Measurements from ENCODE around the gene TVP23A. TPM values are rescaled to one million over a fixed set of nuclear protein-coding genes. Genes with fewer than 3 reads are reported as not detected.
"Not testable (repeated sequence)": the region's sequence is repeated elsewhere in the genome, so short reads cannot be mapped to it uniquely, and the experiment has no call there.

TVP23A gene
- total RNA-seq, 2 donors from 2014 or later: 0.22 to 0.69 TPM

GRCh38 chr16:10799736-10800135, 18.9 kb downstream of the TVP23A start:
- H3K36me3 Mint-ChIP-seq (ENCODE audit: low read depth): no peaks in the 10 kb centered on the region
- peaks cover 3% of the 10 kb centered on the region for H3K27me3 Mint-ChIP-seq
- no peaks in the 10 kb centered on the region for H3K9me3 Mint-ChIP-seq
- no peaks in the 10 kb centered on the region for H3K4me1 Mint-ChIP-seq
- H3K4me3 Mint-ChIP-seq: no peak overlapping the region
- H3K27ac Mint-ChIP-seq: peak overlapping the region; percentile 19
- no peak for ATAC-seq (replicated peaks)

GRCh38 chr16:10791048-10791447, 27.5 kb downstream of the TVP23A start:
- H3K36me3 Mint-ChIP-seq (ENCODE audit: low read depth): no peaks in the 10 kb centered on the region
- H3K27ac Mint-ChIP-seq: no peak overlapping the region

GRCh38 chr16:10788630-10789029, 30.0 kb downstream of the TVP23A start:
- not testable (repeated sequence) for H3K27ac Mint-ChIP-seq; H3K4me1 Mint-ChIP-seq; H3K36me3 Mint-ChIP-seq (ENCODE audit: low read depth); H3K4me3 Mint-ChIP-seq; H3K9me3 Mint-ChIP-seq; H3K27me3 Mint-ChIP-seq; ATAC-seq (replicated peaks)

More at GRCh38 chr16:10791048-10791447, 27.5 kb downstream of the TVP23A start:
- H3K4me3 Mint-ChIP-seq: no peak overlapping the region
- no peaks in the 10 kb centered on the region for H3K4me1 Mint-ChIP-seq
- H3K27me3 Mint-ChIP-seq: peaks cover 8% of the 10 kb centered on the region
- no peaks in the 10 kb centered on the region for H3K9me3 Mint-ChIP-seq
- no peak for ATAC-seq (replicated peaks)

GRCh38 chr16:10787304-10787703, 31.3 kb downstream of the TVP23A start:
- no peaks in the 10 kb centered on the region for H3K9me3 Mint-ChIP-seq
- no peaks in the 10 kb centered on the region for H3K36me3 Mint-ChIP-seq (ENCODE audit: low read depth)
- H3K4me1 Mint-ChIP-seq: no peaks in the 10 kb centered on the region
- H3K4me3 Mint-ChIP-seq: no peak overlapping the region
- H3K27me3 Mint-ChIP-seq: peaks cover 8% of the 10 kb centered on the region
- H3K27ac Mint-ChIP-seq: no peak overlapping the region
- ATAC-seq (replicated peaks): no peak

GRCh38 chr16:10782628-10783027, 36.0 kb downstream of the TVP23A start:
- H3K9me3 Mint-ChIP-seq: no peaks in the 10 kb centered on the region
- peaks cover 17% of the 10 kb centered on the region for H3K27me3 Mint-ChIP-seq
- ATAC-seq (replicated peaks): no peak
- no peak overlapping the region for H3K27ac Mint-ChIP-seq
- H3K36me3 Mint-ChIP-seq (ENCODE audit: low read depth): no peaks in the 10 kb centered on the region
- no peaks in the 10 kb centered on the region for H3K4me1 Mint-ChIP-seq
- H3K4me3 Mint-ChIP-seq: no peak overlapping the region

- H3K4me3 Mint-ChIP-seq: no peak overlapping the region
- ATAC-seq (replicated peaks): no peak
- no peaks in the 10 kb centered on the region for H3K9me3 Mint-ChIP-seq
- no peak overlapping the region for H3K27ac Mint-ChIP-seq
- H3K36me3 Mint-ChIP-seq (ENCODE audit: low read depth): no peaks in the 10 kb centered on the region
- H3K27me3 Mint-ChIP-seq: peaks cover 16% of the 10 kb centered on the region
- H3K4me1 Mint-ChIP-seq: peaks cover 4% of the 10 kb centered on the region
These were observed 38.0 kb downstream of the TVP23A start for GRCh38 chr16:10780628-10781027.

GRCh38 chr16:10779908-10780307, 38.7 kb downstream of the TVP23A start:
- H3K27me3 Mint-ChIP-seq: peaks cover 20% of the 10 kb centered on the region
- not testable (repeated sequence) for H3K27ac Mint-ChIP-seq; H3K4me3 Mint-ChIP-seq; H3K9me3 Mint-ChIP-seq; ATAC-seq (replicated peaks); H3K36me3 Mint-ChIP-seq (ENCODE audit: low read depth); H3K4me1 Mint-ChIP-seq

- H3K9me3 Mint-ChIP-seq: no peaks in the 10 kb centered on the region
- H3K27ac Mint-ChIP-seq: no peak overlapping the region
- H3K4me1 Mint-ChIP-seq: peaks cover 8% of the 10 kb centered on the region
- no peak overlapping the region for H3K4me3 Mint-ChIP-seq
- no peaks in the 10 kb centered on the region for H3K36me3 Mint-ChIP-seq (ENCODE audit: low read depth)
- H3K27me3 Mint-ChIP-seq: peaks cover 20% of the 10 kb centered on the region
- no peak for ATAC-seq (replicated peaks)
These were observed 41.2 kb downstream of the TVP23A start for GRCh38 chr16:10777356-10777755.

GRCh38 chr16:10776923-10777322, 41.7 kb downstream of the TVP23A start:
- H3K4me1 Mint-ChIP-seq; H3K9me3 Mint-ChIP-seq; H3K4me3 Mint-ChIP-seq; ATAC-seq (replicated peaks); H3K27ac Mint-ChIP-seq; H3K36me3 Mint-ChIP-seq (ENCODE audit: low read depth): not testable (repeated sequence)
- peaks cover 20% of the 10 kb centered on the region for H3K27me3 Mint-ChIP-seq

GRCh38 chr16:10776280-10776679, 42.3 kb downstream of the TVP23A start:
- peaks cover 17% of the 10 kb centered on the region for H3K27me3 Mint-ChIP-seq
- H3K27ac Mint-ChIP-seq: no peak overlapping the region
- peaks cover 8% of the 10 kb centered on the region for H3K4me1 Mint-ChIP-seq
- no peaks in the 10 kb centered on the region for H3K9me3 Mint-ChIP-seq
- ATAC-seq (replicated peaks): peak; percentile 83
- no peak overlapping the region for H3K4me3 Mint-ChIP-seq
- no peaks in the 10 kb centered on the region for H3K36me3 Mint-ChIP-seq (ENCODE audit: low read depth)

GRCh38 chr16:10770907-10771306, 47.7 kb downstream of the TVP23A start:
- no peaks in the 10 kb centered on the region for H3K9me3 Mint-ChIP-seq
- no peak overlapping the region for H3K27ac Mint-ChIP-seq
- H3K4me1 Mint-ChIP-seq: peaks cover 4% of the 10 kb centered on the region
- H3K27me3 Mint-ChIP-seq: peaks cover 4% of the 10 kb centered on the region
- H3K36me3 Mint-ChIP-seq (ENCODE audit: low read depth): peaks cover 30% of the 10 kb centered on the region
- no peak overlapping the region for H3K4me3 Mint-ChIP-seq
- ATAC-seq (replicated peaks): no peak

GRCh38 chr16:10769381-10769780, 49.2 kb downstream of the TVP23A start:
- Mint-ChIP-seq H3K36me3 (ENCODE audit: low read depth) (peaks cover 43% of the 10 kb centered on the region), H3K4me1 (peaks cover 4% of the 10 kb centered on the region), H3K4me3 (no peak overlapping the region), H3K27me3 (no peaks in the 10 kb centered on the region), H3K9me3 (no peaks in the 10 kb centered on the region), H3K27ac (no peak overlapping the region)
- ATAC-seq (replicated peaks): no peak

GRCh38 chr16:10767127-10767526, 51.5 kb downstream of the TVP23A start:
- Mint-ChIP-seq H3K27me3 (no peaks in the 10 kb centered on the region), H3K9me3 (no peaks in the 10 kb centered on the region), H3K4me3 (no peak overlapping the region), H3K27ac (no peak overlapping the region), H3K36me3 (ENCODE audit: low read depth) (peaks cover 63% of the 10 kb centered on the region), H3K4me1 (peaks cover 4% of the 10 kb centered on the region)
- ATAC-seq (replicated peaks): no peak

GRCh38 chr16:10765772-10766171, 52.8 kb downstream of the TVP23A start:
- peaks cover 76% of the 10 kb centered on the region for H3K36me3 Mint-ChIP-seq (ENCODE audit: low read depth)
- no peaks in the 10 kb centered on the region for H3K27me3 Mint-ChIP-seq
- peaks cover 4% of the 10 kb centered on the region for H3K4me1 Mint-ChIP-seq
- no peaks in the 10 kb centered on the region for H3K9me3 Mint-ChIP-seq
- peak; percentile 52 for ATAC-seq (replicated peaks)
- H3K4me3 Mint-ChIP-seq: no peak overlapping the region
- peak overlapping the region; percentile 1 for H3K27ac Mint-ChIP-seq

GRCh38 chr16:10763456-10763855, 55.1 kb downstream of the TVP23A start:
- Mint-ChIP-seq H3K36me3 (ENCODE audit: low read depth) (peaks cover 89% of the 10 kb centered on the region), H3K27ac (no peak overlapping the region), H3K4me1 (peaks cover 4% of the 10 kb centered on the region), H3K27me3 (no peaks in the 10 kb centered on the region), H3K9me3 (no peaks in the 10 kb centered on the region), H3K4me3 (no peak overlapping the region)
- no peak for ATAC-seq (replicated peaks)

- Mint-ChIP-seq H3K4me3 (no peak overlapping the region), H3K27me3 (no peaks in the 10 kb centered on the region), H3K4me1 (peaks cover 4% of the 10 kb centered on the region), H3K36me3 (ENCODE audit: low read depth) (peaks cover 92% of the 10 kb centered on the region), H3K9me3 (no peaks in the 10 kb centered on the region), H3K27ac (no peak overlapping the region)
- no peak for ATAC-seq (replicated peaks)
These were observed 56.1 kb downstream of the TVP23A start for GRCh38 chr16:10762336-10763016.

Measured in activated T-helper 17 cell treated with anti-CD3 and anti-CD28 coated beads, Interleukin-2, amount 50 U/mL, for 72 hours (primary cell).